ENCODE measurements around the gene THAP4. TPM values are rescaled to one million over a fixed set of nuclear protein-coding genes. Genes with fewer than 3 reads are reported as not detected.

THAP4 gene
- total and polyA plus RNA-seq, 2 of the 13 experiments (the other 11 are each of a cell fraction or from before 2014, with no cell fraction given), result 59.7 to 75.7 TPM

GRCh38 chr2:241551998-241552737 lies 84.8 kb downstream of the THAP4 start (continued):
- TF ChIP-seq PHF21A (CRISPR knock-in tag; IDR thresholded peaks at IDR 0.05) (no peak), ZNF17 (CRISPR knock-in tag; IDR thresholded peaks at IDR 0.05) (no peak), ZNF430 (CRISPR knock-in tag; IDR thresholded peaks at IDR 0.05) (peak; percentile 86), MTF1 (CRISPR knock-in tag; IDR thresholded peaks at IDR 0.05) (no peak), HNRNPK (IDR thresholded peaks at IDR 0.05; ENCODE audit: low read depth, low read length, poor library complexity, severe bottlenecking) (no peak), NFYC (CRISPR knock-in tag; IDR thresholded peaks at IDR 0.05) (0 out of 2 replicates have a peak, but pooled peaks have one; percentile 37), ELF1 (CRISPR knock-in tag; IDR thresholded peaks at IDR 0.05) (no peak), ERF (CRISPR knock-in tag; IDR thresholded peaks at IDR 0.05) (peak; percentile 6; the same call in 1 of the 2 replicates), ZNF235 (CRISPR knock-in tag; IDR thresholded peaks at IDR 0.05; ENCODE audit: borderline replicate concordance) (no peak), PHF5A (CRISPR knock-in tag; IDR thresholded peaks at IDR 0.05; ENCODE audit: low read depth, unreplicated experiment) (no peak), ZNF691 (CRISPR knock-in tag; IDR thresholded peaks at IDR 0.05; ENCODE audit: borderline replicate concordance, low read depth) (no peak), ARID2 (CRISPR knock-in tag; IDR thresholded peaks at IDR 0.05; ENCODE audit: borderline replicate concordance) (no peak), HDAC1 (CRISPR knock-in tag; IDR thresholded peaks at IDR 0.05) (no peak), HDAC2 (CRISPR knock-in tag; IDR thresholded peaks at IDR 0.05) (no peak), CHCHD3 (CRISPR knock-in tag; IDR thresholded peaks at IDR 0.05) (0 out of 2 replicates have a peak, but pooled peaks have one; percentile 15), EED (CRISPR knock-in tag; IDR thresholded peaks at IDR 0.05) (no peak)
- TF ChIP-seq, protein P1, sequence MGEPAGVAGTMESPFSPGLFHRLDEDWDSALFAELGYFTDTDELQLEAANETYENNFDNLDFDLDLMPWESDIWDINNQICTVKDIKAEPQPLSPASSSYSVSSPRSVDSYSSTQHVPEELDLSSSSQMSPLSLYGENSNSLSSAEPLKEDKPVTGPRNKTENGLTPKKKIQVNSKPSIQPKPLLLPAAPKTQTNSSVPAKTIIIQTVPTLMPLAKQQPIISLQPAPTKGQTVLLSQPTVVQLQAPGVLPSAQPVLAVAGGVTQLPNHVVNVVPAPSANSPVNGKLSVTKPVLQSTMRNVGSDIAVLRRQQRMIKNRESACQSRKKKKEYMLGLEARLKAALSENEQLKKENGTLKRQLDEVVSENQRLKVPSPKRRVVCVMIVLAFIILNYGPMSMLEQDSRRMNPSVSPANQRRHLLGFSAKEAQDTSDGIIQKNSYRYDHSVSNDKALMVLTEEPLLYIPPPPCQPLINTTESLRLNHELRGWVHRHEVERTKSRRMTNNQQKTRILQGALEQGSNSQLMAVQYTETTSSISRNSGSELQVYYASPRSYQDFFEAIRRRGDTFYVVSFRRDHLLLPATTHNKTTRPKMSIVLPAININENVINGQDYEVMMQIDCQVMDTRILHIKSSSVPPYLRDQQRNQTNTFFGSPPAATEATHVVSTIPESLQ (CRISPR knock-in tag; conservative IDR thresholded peaks at IDR 0.05), result no peak
- TF ChIP-seq, protein P2, sequence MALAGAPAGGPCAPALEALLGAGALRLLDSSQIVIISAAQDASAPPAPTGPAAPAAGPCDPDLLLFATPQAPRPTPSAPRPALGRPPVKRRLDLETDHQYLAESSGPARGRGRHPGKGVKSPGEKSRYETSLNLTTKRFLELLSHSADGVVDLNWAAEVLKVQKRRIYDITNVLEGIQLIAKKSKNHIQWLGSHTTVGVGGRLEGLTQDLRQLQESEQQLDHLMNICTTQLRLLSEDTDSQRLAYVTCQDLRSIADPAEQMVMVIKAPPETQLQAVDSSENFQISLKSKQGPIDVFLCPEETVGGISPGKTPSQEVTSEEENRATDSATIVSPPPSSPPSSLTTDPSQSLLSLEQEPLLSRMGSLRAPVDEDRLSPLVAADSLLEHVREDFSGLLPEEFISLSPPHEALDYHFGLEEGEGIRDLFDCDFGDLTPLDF (CRISPR knock-in tag; IDR thresholded peaks at IDR 0.05), result no peak
- TF ChIP-seq, protein P3, sequence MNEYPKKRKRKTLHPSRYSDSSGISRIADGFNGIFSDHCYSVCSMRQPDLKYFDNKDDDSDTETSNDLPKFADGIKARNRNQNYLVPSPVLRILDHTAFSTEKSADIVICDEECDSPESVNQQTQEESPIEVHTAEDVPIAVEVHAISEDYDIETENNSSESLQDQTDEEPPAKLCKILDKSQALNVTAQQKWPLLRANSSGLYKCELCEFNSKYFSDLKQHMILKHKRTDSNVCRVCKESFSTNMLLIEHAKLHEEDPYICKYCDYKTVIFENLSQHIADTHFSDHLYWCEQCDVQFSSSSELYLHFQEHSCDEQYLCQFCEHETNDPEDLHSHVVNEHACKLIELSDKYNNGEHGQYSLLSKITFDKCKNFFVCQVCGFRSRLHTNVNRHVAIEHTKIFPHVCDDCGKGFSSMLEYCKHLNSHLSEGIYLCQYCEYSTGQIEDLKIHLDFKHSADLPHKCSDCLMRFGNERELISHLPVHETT (CRISPR knock-in tag; conservative IDR thresholded peaks at IDR 0.05), result no peak; the same call in 1 of the 2 replicates
- TF ChIP-seq, protein P4, sequence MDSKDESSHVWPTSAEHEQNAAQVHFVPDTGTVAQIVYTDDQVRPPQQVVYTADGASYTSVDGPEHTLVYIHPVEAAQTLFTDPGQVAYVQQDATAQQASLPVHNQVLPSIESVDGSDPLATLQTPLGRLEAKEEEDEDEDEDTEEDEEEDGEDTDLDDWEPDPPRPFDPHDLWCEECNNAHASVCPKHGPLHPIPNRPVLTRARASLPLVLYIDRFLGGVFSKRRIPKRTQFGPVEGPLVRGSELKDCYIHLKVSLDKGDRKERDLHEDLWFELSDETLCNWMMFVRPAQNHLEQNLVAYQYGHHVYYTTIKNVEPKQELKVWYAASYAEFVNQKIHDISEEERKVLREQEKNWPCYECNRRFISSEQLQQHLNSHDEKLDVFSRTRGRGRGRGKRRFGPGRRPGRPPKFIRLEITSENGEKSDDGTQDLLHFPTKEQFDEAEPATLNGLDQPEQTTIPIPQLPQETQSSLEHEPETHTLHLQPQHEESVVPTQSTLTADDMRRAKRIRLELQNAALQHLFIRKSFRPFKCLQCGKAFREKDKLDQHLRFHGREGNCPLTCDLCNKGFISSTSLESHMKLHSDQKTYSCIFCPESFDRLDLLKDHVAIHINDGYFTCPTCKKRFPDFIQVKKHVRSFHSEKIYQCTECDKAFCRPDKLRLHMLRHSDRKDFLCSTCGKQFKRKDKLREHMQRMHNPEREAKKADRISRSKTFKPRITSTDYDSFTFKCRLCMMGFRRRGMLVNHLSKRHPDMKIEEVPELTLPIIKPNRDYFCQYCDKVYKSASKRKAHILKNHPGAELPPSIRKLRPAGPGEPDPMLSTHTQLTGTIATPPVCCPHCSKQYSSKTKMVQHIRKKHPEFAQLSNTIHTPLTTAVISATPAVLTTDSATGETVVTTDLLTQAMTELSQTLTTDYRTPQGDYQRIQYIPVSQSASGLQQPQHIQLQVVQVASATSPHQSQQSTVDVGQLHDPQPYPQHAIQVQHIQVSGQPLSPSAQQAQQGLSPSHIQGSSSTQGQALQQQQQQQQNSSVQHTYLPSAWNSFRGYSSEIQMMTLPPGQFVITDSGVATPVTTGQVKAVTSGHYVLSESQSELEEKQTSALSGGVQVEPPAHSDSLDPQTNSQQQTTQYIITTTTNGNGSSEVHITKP (CRISPR knock-in tag; IDR thresholded peaks at IDR 0.05; ENCODE audit: low read depth), result no peak
